Tibial artery (tissue), 4 donors: ENCODE results near the gene ATP2B1.

ENCODE experiments used
- DNase-seq, 2 donors: peaks; one replicate each; pipeline ENCODE4 v3.0.0-alpha.2; 2019
- H3K27ac ChIP-seq, 2 donors: fragments of 200-600 bp; sonication (generic) in 1 of 2; 1 replicate in 1 of 2; 2 replicates in 1 of 2; pipeline ENCODE4 v1.5.1; 2018 to 2019; ENCODE audit warnings: mild to moderate bottlenecking in 1 of 2
- H3K27me3 ChIP-seq, 2 donors: fragments of 200-600 bp; sonication (generic) in 1 of 2; one replicate each; pipeline versions ENCODE4 v1.5.1 to v1.6.0; 2016 to 2019
- H3K36me3 ChIP-seq, 3 donors: fragments of 200-600 bp; sonication (generic) in 2 of 3; one replicate each; pipeline ENCODE4 v1.5.1; 2016 to 2019; ENCODE audit warnings: mild to moderate bottlenecking in 2 of 3
- H3K4me1 ChIP-seq, 4 donors: fragments of 200-600 bp; sonication (generic) in 2 of 4; 1 replicate in 3 of 4; 2 replicates in 1 of 4; pipeline ENCODE4 v1.5.1; 2016 to 2019
- H3K4me3 ChIP-seq, 2 donors: fragments of 200-600 bp; sonication (generic) in 1 of 2; 1 replicate in 1 of 2; 2 replicates in 1 of 2; pipeline ENCODE4 v1.5.1; 2018 to 2019; ENCODE audit warnings: mild to moderate bottlenecking in 2 of 2
- H3K9me3 ChIP-seq, 3 donors: fragments of 200-600 bp; sonication (generic) in 1 of 3; one replicate each; pipeline ENCODE4 v1.5.1; 2016 to 2019
- CTCF ChIP-seq, 2 experiments: fragments of 200-600 bp in 1 of 2; fragments of 450-650 bp in 1 of 2; IDR thresholded peaks; one replicate each; pipeline ENCODE4 v1.5.1; 2017 to 2019; ENCODE audit warnings: antibody characterized with exemption in 2 of 2, mild to moderate bottlenecking in 1 of 2, moderate library complexity in 1 of 2
- intact Hi-C: fragments of 100-400 bp; cut with DNase I; formaldehyde crosslinking; loops from one replicate; pipeline ENCODE4 v1.15.0; 2023; ENCODE audit warnings: low total_unique reads

Gene ATP2B1

GRCh38 chr12:89566615-89567014 lies 142.0 kb downstream of the ATP2B1 start:
- Histone ChIP-seq H3K4me1 (no peaks in the 10 kb centered on the region), H3K27ac (no peak overlapping the region), H3K27me3 (no peaks in the 10 kb centered on the region), H3K9me3 (no peaks in the 10 kb centered on the region), H3K4me3 (no peak overlapping the region), H3K36me3 (no peaks in the 10 kb centered on the region)
- DNase-seq = no peak
- intact Hi-C loops = no loop called here
- TF ChIP-seq CTCF (IDR thresholded peaks at IDR 0.05) = no peak

- TF ChIP-seq CTCF (IDR thresholded peaks at IDR 0.05) = no peak
- DNase-seq = no peak
- no peaks in the 10 kb centered on the region for H3K4me1 ChIP-seq
Observed at GRCh38 chr12:89565002-89565401, 143.6 kb downstream of the ATP2B1 start.

GRCh38 chr12:89559753-89560152 lies 148.9 kb downstream of the ATP2B1 start:
- TF ChIP-seq CTCF (IDR thresholded peaks at IDR 0.05) = no peak
- intact Hi-C loops = no loop called here
- Histone ChIP-seq H3K27me3 (no peaks in the 10 kb centered on the region), H3K27ac (no peak overlapping the region), H3K4me3 (no peak overlapping the region), H3K36me3 (no peaks in the 10 kb centered on the region), H3K4me1 (no peaks in the 10 kb centered on the region), H3K9me3 (no peaks in the 10 kb centered on the region)
- no peak for DNase-seq

More at GRCh38 chr12:89565002-89565401, 143.6 kb downstream of the ATP2B1 start:
- no peak overlapping the region for H3K4me3 ChIP-seq
- H3K27ac ChIP-seq = no peak overlapping the region
- no peaks in the 10 kb centered on the region for H3K9me3 ChIP-seq
- no peaks in the 10 kb centered on the region for H3K36me3 ChIP-seq
- intact Hi-C loops = no loop called here
- H3K27me3 ChIP-seq = no peaks in the 10 kb centered on the region

- TF ChIP-seq CTCF (IDR thresholded peaks at IDR 0.05) = no peak
- peaks cover 0 to 4% (median 0%) of the 10 kb centered on the region in 3 donors for H3K9me3 ChIP-seq
- no peak for DNase-seq
- no peak overlapping the region for H3K4me3 ChIP-seq
- intact Hi-C loops = no loop called here
- H3K36me3 ChIP-seq = no peaks in the 10 kb centered on the region
- H3K4me1 ChIP-seq = no peaks in the 10 kb centered on the region
- no peaks in the 10 kb centered on the region for H3K27me3 ChIP-seq
- H3K27ac ChIP-seq = no peak overlapping the region
Observed at GRCh38 chr12:89556976-89557375, 151.7 kb downstream of the ATP2B1 start.

- no peak for DNase-seq
- peaks cover 0 to 4% (median 0%) of the 10 kb centered on the region in 3 donors for H3K9me3 ChIP-seq
- H3K27ac ChIP-seq = no peak overlapping the region
- intact Hi-C loops = no loop called here
- no peak for TF ChIP-seq CTCF (IDR thresholded peaks at IDR 0.05)
- H3K4me1 ChIP-seq = no peaks in the 10 kb centered on the region
- no peaks in the 10 kb centered on the region for H3K27me3 ChIP-seq
- no peak overlapping the region for H3K4me3 ChIP-seq
- no peaks in the 10 kb centered on the region for H3K36me3 ChIP-seq
Observed at GRCh38 chr12:89552376-89552775, 156.3 kb downstream of the ATP2B1 start.

GRCh38 chr12:89551747-89552146 lies 156.9 kb downstream of the ATP2B1 start:
- H3K27ac ChIP-seq = no peak overlapping the region
- intact Hi-C loops = no loop called here
- no peak overlapping the region for H3K4me3 ChIP-seq
- H3K9me3 ChIP-seq = peaks cover 0 to 4% (median 0%) of the 10 kb centered on the region in 3 donors
- TF ChIP-seq CTCF (IDR thresholded peaks at IDR 0.05) = no peak
- H3K27me3 ChIP-seq = no peaks in the 10 kb centered on the region
- no peaks in the 10 kb centered on the region for H3K4me1 ChIP-seq
- H3K36me3 ChIP-seq = no peaks in the 10 kb centered on the region
- no peak for DNase-seq
